Measurements from ENCODE around the gene CXCL1. TPM values are rescaled to one million over a fixed set of nuclear protein-coding genes. Genes with fewer than 3 reads are reported as not detected.

Gene CXCL1
- total RNA-seq, 1 experiment from 2014 or later: 267 TPM

GRCh38 chr4:73902038-73902637, 32.9 kb downstream of the CXCL1 start:
- BruUV-seq (replicated peaks): no TSS peak
- Histone ChIP-seq H3K9ac (ENCODE audit: low read length) (no peak overlapping the region), H4K20me1 (ENCODE audit: low read length) (no peaks in the 10 kb centered on the region), H3K4me2 (ENCODE audit: low read length) (no peak overlapping the region), H3K27me3 (ENCODE audit: low read length) (no peaks in the 10 kb centered on the region), H3K4me1 (ENCODE audit: insufficient read depth, low read length) (peaks cover 14% of the 10 kb centered on the region), H3K27ac (ENCODE audit: low read length) (peak overlapping the region; percentile 13), H3K4me3 (ENCODE audit: low read length) (no peak overlapping the region), H2AFZ (ENCODE audit: low read length) (no peak overlapping the region), H3K9me2 (replicated peaks; ENCODE audit: low read length) (no peaks in the 10 kb centered on the region), H3K9me3 (ENCODE audit: low read length) (no peaks in the 10 kb centered on the region), H3K79me2 (ENCODE audit: low read length) (no peaks in the 10 kb centered on the region), H3F3A (ENCODE audit: low read length, unreplicated experiment) (peaks cover 6% of the 10 kb centered on the region), H3K36me3 (ENCODE audit: low read depth, low read length) (no peaks in the 10 kb centered on the region)
- POLR2A ChIA-PET (ENCODE audit: unreplicated experiment): no interaction called here
- intact Hi-C loops (cut with micrococcal nuclease): no loop called here
- DNase-seq (peak; percentile 52), ATAC-seq (peak; percentile 64)
- CTCF ChIA-PET: no interaction called here
- TF ChIP-seq EZH2 (IDR thresholded peaks at IDR 0.05; ENCODE audit: low read length, unreplicated experiment) (no peak), EZH2phosphoT487 (IDR thresholded peaks at IDR 0.05; ENCODE audit: borderline replicate concordance, low read length) (no peak)
- TF ChIP-seq, protein P1, sequence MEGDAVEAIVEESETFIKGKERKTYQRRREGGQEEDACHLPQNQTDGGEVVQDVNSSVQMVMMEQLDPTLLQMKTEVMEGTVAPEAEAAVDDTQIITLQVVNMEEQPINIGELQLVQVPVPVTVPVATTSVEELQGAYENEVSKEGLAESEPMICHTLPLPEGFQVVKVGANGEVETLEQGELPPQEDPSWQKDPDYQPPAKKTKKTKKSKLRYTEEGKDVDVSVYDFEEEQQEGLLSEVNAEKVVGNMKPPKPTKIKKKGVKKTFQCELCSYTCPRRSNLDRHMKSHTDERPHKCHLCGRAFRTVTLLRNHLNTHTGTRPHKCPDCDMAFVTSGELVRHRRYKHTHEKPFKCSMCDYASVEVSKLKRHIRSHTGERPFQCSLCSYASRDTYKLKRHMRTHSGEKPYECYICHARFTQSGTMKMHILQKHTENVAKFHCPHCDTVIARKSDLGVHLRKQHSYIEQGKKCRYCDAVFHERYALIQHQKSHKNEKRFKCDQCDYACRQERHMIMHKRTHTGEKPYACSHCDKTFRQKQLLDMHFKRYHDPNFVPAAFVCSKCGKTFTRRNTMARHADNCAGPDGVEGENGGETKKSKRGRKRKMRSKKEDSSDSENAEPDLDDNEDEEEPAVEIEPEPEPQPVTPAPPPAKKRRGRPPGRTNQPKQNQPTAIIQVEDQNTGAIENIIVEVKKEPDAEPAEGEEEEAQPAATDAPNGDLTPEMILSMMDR (conservative IDR thresholded peaks at IDR 0.05; ENCODE audit: low read depth, low read length): no peak

DNA sequence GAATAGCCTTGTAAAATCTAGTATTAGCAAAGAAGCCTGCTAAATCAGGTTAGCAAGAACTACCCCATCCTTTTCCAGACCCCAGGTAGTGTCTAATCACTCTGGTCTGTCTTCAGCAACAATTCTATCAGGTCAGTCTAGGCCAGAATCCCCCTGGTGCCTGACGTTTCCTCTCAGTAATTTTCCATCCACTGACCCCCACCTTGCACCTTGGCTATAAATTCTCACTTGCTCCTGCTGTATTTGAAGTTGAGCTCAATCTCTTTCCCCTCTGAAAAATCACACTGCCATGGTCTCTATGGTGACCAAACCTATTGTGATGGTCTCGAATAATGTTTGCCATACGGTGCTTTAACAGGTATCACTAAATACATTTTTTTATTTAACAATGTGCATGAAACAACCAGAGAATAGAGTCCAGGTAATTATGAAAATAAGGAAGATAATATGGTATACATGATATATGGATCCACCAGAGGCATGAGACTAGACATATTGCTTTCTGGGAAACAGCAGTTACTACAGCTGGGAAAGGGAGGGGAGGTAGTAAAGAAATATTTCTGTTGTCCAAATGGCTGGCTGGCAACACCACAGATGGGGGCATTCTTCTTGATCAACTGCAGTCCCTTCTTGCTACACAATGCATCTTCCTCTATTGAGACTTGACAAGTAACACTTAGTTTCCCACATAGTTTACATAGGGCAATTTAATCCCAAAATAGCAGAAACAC, 33.8 kb downstream of the CXCL1 start:
- no peak overlapping the region for H3K4me3 ChIP-seq (ENCODE audit: low read length)
- H3F3A ChIP-seq (ENCODE audit: low read length, unreplicated experiment): peaks cover 6% of the 10 kb centered on the region
- ChIA-PET POLR2A (ENCODE audit: unreplicated experiment) (interaction anchor here (0.6 kb wide), 1 partner anchor 38 kb away, joined by 7 read pairs; no protein-coding TSS in a partner anchor), CTCF (no interaction called here)
- no peaks in the 10 kb centered on the region for H3K9me2 ChIP-seq (replicated peaks; ENCODE audit: low read length)
- no peak for TF ChIP-seq EZH2phosphoT487 (IDR thresholded peaks at IDR 0.05; ENCODE audit: borderline replicate concordance, low read length)
- TF ChIP-seq, protein P1 (conservative IDR thresholded peaks at IDR 0.05; ENCODE audit: low read depth, low read length): no peak
- H3K9ac ChIP-seq (ENCODE audit: low read length): no peak overlapping the region
- H3K27ac ChIP-seq (ENCODE audit: low read length): peak overlapping the region; percentile 13
- no peaks in the 10 kb centered on the region for H4K20me1 ChIP-seq (ENCODE audit: low read length)
- H3K9me3 ChIP-seq (ENCODE audit: low read length): no peaks in the 10 kb centered on the region
- BruUV-seq (replicated peaks): no TSS peak
- ATAC-seq (no peak), DNase-seq (no peak)
- H3K4me2 ChIP-seq (ENCODE audit: low read length): no peak overlapping the region
- no peak overlapping the region for H2AFZ ChIP-seq (ENCODE audit: low read length)
- no peaks in the 10 kb centered on the region for H3K27me3 ChIP-seq (ENCODE audit: low read length)
- H3K79me2 ChIP-seq (ENCODE audit: low read length): no peaks in the 10 kb centered on the region
- H3K4me1 ChIP-seq (ENCODE audit: insufficient read depth, low read length): peaks cover 14% of the 10 kb centered on the region
- H3K36me3 ChIP-seq (ENCODE audit: low read depth, low read length): no peaks in the 10 kb centered on the region
- intact Hi-C loops (cut with micrococcal nuclease): no loop called here

DNA sequence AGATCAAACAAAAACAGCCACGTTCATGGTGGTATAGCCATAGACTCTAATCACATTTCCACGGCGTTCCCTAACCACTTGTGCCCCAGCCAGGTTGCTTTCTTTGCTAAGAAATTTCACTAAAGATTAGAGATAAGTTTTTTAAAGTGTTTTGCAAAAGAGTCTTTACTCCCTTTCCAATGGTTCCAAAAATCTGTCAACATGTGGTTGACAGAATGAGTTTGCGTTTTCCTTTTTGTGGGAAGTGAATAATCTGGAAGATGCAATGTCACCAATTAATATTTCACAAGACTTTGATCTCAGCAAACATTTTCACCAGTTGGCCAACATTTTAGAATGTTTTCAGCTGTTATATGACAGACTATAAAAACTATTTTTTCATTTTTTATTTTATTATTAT, 35.3 kb downstream of the CXCL1 start:
- no peaks in the 10 kb centered on the region for H3K27me3 ChIP-seq (ENCODE audit: low read length)
- intact Hi-C loops (cut with micrococcal nuclease): no loop called here
- TF ChIP-seq EZH2 (IDR thresholded peaks at IDR 0.05; ENCODE audit: low read length, unreplicated experiment) (no peak), EZH2phosphoT487 (IDR thresholded peaks at IDR 0.05; ENCODE audit: borderline replicate concordance, low read length) (no peak)
- TF ChIP-seq, protein P1 (conservative IDR thresholded peaks at IDR 0.05; ENCODE audit: low read depth, low read length): no peak
- H2AFZ ChIP-seq (ENCODE audit: low read length): no peak overlapping the region
- H3F3A ChIP-seq (ENCODE audit: low read length, unreplicated experiment): peaks cover 6% of the 10 kb centered on the region
- ChIA-PET CTCF (no interaction called here), POLR2A (ENCODE audit: unreplicated experiment) (interaction anchor here (0.6 kb wide), 1 partner anchor 64 kb away, joined by 4 read pairs; no protein-coding TSS in a partner anchor)
- H3K79me2 ChIP-seq (ENCODE audit: low read length): no peaks in the 10 kb centered on the region
- DNase-seq (peak; percentile 32), ATAC-seq (no peak)
- H3K4me3 ChIP-seq (ENCODE audit: low read length): no peak overlapping the region
- H3K27ac ChIP-seq (ENCODE audit: low read length): no peak overlapping the region
- no peaks in the 10 kb centered on the region for H3K9me3 ChIP-seq (ENCODE audit: low read length)
- BruUV-seq (replicated peaks): no TSS peak
- H3K9ac ChIP-seq (ENCODE audit: low read length): no peak overlapping the region
- H3K9me2 ChIP-seq (replicated peaks; ENCODE audit: low read length): no peaks in the 10 kb centered on the region
- no peaks in the 10 kb centered on the region for H3K36me3 ChIP-seq (ENCODE audit: low read depth, low read length)
- no peak overlapping the region for H3K4me2 ChIP-seq (ENCODE audit: low read length)
- H4K20me1 ChIP-seq (ENCODE audit: low read length): no peaks in the 10 kb centered on the region
- H3K4me1 ChIP-seq (ENCODE audit: insufficient read depth, low read length): peaks cover 14% of the 10 kb centered on the region
